DMS114 treated with DMSO at 0.1 percent for 48 hours (cell line): ENCODE data around the gene APOD.

Experiments used
- DNase-seq: peaks from one replicate; lab custom pipeline; 2025; ENCODE audit not compliant: unreplicated experiment; lab: John Stamatoyannopoulos, UW

Gene APOD

GRCh38 chr3:195531683-195532082 is 52.1 kb downstream of the APOD start:
- DNase-seq = no peak

GRCh38 chr3:195526492-195526891 is 57.2 kb downstream of the APOD start:
- no peak for DNase-seq

- no peak for DNase-seq
Measured at GRCh38 chr3:195524171-195524896, 59.4 kb downstream of the APOD start.

- DNase-seq = no peak
Measured at GRCh38 chr3:195522254-195523023, 61.3 kb downstream of the APOD start.
